GM19372 (cell line): ENCODE results near the gene THAP2.
A peak's percentile ranks its signal among the peaks of the same experiment; 100 is the strongest.

ENCODE experiments used
- ATAC-seq: cut with Tn5 transposase; IDR thresholded peaks from one replicate; pipeline ENCODE4 v1.9.1; 2021; ENCODE audit warnings: mild to moderate bottlenecking, low read depth, moderate library complexity; ENCODE audit not compliant: unreplicated experiment

THAP2 gene

DNA sequence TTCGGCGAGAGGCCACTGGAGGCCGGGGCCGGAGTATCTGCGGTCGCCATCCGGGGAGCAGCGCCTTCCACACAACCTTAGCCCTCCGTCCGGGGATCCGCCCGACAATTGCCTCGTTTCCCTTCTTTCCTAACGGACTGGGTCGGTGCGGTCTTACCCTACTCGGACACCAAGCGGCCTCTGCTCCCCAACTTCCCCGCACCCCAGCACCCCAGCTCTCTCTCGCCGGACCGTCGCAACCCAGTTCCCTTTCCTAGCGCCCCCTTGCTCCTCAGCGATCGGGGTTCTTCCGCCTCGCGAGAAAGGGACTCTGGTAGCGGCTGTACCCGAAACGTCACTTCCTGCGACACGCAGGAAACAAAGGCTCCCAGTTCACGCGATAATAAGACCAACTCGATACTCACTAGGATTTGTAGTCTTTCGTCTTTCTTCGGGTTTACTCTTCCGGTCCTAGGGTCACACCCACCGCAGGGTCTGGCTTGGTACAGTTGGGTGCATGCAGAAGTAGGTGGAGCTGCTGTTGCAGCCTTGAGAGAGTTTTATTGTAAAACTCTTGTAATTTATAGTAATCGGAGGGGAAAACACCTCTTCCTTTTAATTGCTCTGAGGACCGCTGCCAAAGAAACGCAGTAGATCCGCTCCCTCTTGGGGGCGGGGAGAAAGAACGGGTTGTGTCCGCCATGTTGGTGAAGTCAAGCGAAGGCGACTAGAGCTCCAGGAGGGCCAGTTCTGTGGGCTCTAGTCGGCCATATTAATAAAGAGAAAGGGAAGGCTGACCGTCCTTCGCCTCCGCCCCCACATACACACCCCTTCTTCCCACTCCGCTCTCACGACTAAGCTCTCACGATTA, at the start of gene THAP2, which contains the start of gene ZFC3H1:
TSS of gene THAP2 (plus strand) at position 741 of the 850 bp plus-strand sequence. CDS start 209 bp downstream, outside the sequence.
TSS of gene ZFC3H1 (minus strand) at position 288 of the 850 bp plus-strand sequence. CDS start at position 50, 238 bp downstream.
- peak; percentile 85 for ATAC-seq

DNA sequence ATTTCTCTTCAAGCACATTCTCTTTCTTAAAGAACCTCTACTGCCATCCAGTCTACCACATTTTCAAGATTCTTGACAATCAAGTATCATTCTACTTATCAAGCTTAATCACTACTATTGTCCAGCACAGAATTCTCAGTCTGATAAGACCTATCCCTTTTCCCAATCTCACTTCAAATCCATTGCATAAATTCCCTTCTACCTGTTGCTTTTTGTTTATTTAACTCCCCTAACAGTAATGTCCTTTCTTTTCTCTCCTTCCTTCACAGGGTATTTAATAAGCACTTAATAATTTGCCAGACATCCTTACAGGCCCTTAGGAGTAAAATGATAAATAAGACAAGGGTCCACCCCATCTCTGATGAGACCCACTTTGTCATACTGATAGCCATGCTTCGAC, 42.2 kb upstream of the THAP2 start:
- ATAC-seq = no peak

DNA sequence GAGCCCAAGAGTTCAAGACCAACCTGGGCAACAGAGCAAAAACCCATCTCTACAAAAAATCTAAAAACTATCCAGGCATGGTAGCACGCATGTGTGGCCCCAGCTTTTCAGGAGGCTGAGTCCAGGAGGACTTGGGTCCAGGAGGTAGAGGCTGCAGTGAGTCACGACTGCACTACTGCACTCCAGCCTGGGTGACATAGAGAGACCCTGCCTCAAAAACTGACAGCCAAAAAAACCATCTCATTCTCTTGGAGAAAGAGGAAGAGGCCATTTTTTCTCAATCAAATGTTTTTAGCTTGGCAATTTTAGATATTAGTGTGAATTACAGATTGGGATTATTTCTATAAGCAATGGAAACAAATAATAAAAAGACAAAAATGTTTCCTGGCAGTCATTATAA, 38.6 kb upstream of the THAP2 start:
- no peak for ATAC-seq

DNA sequence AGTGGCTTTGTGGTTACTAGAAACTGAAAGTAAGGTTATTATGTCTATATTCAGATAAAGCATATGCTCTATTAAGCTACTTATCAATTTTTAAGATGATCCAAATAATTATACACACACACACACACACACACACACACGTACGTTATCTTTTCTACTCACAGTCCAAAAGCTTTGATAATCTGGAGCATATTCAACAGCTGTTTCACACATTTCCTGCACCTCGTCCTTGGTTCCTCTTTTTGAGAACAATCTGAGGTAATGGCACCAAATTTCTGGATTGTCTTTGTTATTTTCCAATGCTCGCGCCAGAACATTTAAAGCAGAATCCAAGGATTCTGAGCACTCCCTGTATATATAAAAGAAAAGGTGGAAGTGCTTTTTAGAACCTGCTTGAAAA, 38.0 kb upstream of the THAP2 start:
- ATAC-seq = no peak

DNA sequence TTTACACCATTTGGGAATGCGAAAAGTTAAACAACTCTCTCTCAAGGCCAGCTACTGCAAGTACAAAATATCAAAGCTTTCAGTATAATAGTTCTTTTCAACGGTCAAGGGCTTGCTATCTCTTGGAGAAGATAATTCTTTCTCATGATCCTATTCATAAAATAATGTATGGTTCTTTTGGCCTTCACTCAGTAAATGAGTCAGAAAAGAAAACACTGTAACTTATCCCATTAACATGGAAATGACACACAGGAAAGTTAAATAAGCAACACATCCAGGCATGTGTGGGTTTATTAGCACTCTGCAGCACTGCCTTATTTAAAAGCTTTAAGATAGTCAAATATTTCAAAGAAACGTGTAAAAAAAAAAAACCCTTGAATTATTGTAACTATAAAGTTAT, 37.3 kb upstream of the THAP2 start:
- no peak for ATAC-seq

DNA sequence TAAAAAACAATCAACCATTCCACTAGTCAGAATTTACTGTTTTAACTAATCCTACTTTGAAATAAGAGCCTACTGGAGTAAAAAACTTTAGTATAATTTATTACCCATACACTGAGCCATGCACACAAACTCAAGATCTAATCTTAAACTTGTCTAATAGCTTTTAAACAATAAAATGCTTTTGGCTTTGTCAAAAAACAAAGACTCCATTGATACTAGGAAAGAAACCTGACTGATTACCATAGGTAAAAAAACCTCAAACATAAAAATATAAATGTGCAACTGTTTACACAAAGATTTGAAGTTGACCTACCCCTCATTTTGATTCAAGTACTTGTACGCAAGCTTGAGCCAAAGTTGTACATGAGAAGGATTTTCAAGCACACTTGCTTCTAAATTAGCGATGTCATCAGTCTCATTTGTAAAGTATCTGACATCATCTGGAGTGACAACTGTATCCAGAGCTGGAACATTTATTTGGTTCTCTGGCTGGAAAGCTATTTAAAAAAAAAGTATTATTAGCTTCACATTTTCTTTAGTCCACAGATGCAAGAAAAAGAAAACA, 36.6 kb upstream of the THAP2 start:
- no peak for ATAC-seq

DNA sequence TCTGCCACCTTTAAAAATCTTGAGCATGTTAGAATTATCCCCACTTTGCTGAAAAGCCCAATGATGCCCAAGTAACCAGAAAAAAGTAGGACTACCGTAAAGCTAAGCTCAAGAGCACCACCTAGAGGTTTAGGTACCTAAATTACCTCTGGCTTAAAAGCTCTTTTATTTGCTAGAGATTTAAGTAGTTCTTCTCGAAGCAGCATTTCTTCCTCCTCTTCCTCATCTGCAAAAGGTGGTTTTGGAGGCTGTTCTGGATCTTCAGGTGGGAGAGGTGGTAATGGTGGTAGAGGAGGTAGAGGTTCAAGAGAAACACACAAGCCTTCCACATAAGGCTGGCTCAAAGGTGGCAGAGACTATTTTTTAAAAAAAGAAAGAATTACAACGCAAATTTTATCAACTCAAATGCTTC, 27.4 kb upstream of the THAP2 start:
- peak; percentile 67 for ATAC-seq

- ATAC-seq = no peak
Measured at GRCh38 chr12:71638499-71638898, 25.6 kb upstream of the THAP2 start.

- no peak for ATAC-seq
Measured at GRCh38 chr12:71639341-71639760, 24.8 kb upstream of the THAP2 start.

DNA sequence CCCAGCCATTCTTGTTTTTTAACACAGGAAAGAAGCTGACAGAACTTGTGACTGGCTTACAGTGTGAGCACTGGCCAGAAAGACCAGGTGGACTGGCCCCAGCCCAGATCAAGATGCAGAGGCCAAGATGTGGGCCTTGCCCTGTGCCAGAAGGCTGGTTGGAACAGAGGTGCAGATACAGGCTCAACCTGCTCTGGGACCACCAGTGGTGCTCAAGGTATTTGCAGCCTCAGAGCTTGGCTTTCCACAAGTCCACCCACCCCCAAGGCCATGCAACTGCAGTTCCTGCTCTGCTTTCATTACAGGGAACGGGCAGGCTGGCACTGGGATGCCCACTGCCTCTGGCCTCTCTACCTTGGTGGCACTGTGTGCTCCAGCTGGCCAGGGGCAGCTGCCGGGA, 23.8 kb upstream of the THAP2 start:
- ATAC-seq = no peak

DNA sequence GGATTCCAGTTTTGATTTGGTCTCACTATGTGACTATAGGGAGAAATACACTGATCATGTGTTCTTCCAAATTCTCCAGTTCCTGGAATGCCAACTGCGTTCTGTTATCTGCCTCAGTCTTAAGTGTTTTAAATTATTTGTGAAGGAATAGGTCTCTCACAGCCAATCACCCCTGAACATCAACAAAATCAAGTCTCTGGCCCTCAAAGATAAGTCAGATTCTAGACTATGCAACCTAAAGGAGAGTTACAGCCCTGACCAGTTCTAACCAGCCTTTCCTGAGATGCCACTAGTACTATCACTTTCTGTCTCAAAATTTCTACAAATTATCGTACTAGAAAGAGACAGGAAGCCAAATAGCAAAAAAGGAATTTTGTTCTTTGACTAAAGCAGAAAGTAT, 22.7 kb upstream of the THAP2 start:
- no peak for ATAC-seq

- no peak for ATAC-seq
Measured at GRCh38 chr12:71642264-71642663, 21.8 kb upstream of the THAP2 start.

- no peak for ATAC-seq
Measured at GRCh38 chr12:71645268-71645667, 18.8 kb upstream of the THAP2 start.

- ATAC-seq = no peak
Measured at GRCh38 chr12:71646512-71646911, 17.6 kb upstream of the THAP2 start.

DNA sequence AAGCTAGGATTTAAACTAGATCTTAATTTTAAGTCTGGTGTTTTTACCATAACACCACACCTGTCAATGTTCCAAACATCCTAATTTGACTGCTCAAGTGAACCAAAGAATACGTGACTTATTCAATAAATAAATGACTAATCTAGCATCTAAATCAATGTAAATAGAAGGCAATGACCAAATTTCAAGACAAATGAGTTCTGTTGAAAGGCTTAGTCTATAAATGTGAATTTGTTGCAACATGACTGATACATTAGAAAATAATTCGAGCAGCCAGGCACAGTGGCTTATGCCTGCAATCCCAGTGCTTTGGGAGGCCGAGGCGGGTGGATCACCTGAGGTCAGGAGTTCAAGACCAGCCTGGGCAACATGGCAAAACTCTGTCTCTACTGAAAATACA, 15.6 kb upstream of the THAP2 start:
- no peak for ATAC-seq

DNA sequence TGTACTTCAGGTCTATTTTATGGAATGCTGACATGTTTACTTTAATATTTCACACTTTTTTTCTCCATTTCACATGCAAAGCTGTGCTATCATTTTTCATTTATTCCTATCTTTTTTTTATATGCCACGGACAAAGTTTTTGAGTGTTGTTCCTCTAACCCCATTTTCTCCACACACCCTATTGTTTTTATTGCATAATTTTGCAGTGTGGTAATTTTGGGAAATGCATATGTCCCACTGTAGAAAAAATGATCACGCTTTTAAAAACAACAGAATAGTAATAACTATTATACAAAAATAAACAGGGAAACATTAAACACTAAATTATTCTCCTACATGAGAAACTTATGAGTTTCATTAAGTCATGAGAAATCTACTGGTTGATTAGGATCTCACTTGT, 14.7 kb upstream of the THAP2 start:
- ATAC-seq = no peak

DNA sequence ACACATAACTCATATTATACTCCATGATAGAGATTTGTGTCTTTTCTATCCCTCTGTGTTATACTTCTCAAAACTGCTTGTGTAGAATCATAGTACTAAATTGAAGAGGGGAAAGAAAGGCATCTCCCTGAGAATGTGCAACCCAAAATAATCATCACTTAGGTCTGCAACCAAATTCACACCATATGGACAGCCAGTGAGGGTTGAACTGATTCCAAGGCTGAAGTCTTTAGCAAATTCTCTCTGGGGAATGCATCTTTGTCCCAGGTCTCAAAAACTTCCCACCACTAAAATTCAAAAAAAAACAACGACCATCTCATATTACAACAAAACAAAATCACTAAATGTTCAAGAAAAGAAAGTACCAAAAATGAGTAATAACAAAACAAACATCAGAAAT, 11.4 kb upstream of the THAP2 start:
- ATAC-seq = no peak

GRCh38 chr12:71653137-71653536, 11.0 kb upstream of the THAP2 start:
- no peak for ATAC-seq

- no peak for ATAC-seq
Measured at GRCh38 chr12:71654200-71654599, 9.9 kb upstream of the THAP2 start.

DNA sequence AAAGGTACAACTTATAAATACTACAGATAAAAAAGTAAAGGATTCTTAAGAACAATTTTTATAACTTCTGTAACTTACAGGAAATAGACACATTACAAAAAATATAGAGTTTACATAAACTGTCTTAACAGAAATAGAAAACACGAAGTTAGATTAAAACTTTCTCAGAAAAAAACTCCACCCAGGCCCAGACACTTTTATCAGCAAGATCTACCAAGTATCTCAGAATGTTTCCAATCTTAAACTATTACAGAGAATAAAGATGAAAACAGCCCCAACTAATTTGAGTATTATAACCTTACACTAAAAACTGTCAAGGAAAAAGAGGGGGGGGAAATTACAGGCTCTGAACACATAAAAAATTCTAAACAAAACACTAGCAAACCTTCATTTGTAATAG, 8.6 kb upstream of the THAP2 start:
- no peak for ATAC-seq

- ATAC-seq = no peak
Measured at GRCh38 chr12:71655907-71656306, 8.2 kb upstream of the THAP2 start.

DNA sequence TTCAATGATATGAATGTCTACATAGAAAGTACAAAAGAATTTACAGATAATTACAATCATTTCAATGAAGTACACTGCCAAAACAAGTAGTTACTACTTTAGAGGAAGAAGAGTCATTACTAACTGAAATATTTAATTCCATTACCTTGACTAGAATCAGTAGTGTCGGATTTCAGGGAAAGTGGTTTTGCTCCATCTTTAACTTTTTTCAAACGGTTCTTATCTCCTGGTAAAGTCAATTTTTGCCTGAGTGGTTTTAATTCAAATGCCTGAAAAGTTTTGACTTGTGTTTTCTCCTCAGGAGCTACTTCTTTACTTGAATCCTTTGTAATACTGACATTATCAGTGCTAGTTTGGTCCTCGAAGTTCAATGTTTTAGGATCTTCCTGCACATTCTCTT, 7.4 kb upstream of the THAP2 start:
- no peak for ATAC-seq
